GM19468 (cell line): ENCODE data around the gene CRIP1.

Experiments used
- ATAC-seq: cut with Tn5 transposase; IDR thresholded peaks from one replicate; pipeline ENCODE4 v1.9.1; 2021; ENCODE audit warnings: mild to moderate bottlenecking, moderate library complexity, moderate number of reproducible peaks; ENCODE audit not compliant: unreplicated experiment; ENCODE audit errors: extremely low read depth

The CRIP1 gene

GRCh38 chr14:105469456-105470349, 17.0 kb upstream of the CRIP1 start:
- no peak for ATAC-seq

DNA sequence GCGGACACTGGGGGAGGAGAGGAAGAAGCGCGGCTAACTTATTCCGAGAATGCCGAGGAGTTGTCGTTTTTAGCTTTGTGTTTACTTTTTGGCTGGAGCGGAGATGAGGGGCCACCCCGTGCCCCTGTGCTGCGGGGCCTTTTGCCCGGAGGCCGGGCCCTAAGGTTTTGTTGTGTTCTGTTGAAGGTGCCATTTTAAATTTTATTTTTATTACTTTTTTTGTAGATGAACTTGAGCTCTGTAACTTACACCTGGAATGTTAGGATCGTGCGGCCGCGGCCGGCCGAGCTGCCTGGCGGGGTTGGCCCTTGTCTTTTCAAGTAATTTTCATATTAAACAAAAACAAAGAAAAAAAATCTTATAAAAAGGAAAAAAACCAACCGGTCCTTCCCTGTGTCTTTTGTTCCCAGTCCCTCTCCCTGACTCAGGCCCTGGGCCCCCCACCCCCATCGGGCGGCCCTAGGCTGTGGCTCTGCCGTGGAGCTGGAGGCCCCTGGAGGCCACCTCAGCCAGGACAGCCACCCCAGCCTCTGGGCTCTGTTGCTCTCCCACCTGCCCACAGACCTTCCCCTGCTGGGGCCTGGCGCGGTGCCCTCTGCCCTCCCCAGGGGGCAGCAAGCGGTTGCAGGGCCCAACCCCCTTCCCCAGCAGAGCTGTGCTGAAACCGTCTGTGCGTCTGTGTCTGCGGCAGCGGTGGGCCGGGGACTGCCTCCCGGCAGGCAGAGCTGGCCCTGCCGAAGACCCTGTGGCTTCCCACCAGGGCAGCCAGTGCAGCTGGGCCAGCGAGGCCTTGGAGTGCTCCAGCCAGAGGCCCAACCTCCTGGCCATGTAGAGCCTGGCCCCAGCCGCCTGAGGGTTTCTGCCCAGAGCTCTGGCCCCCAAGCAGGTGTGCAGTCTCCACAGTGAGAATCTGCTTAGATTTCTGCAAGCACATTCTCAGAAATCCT, 16.1 kb upstream of the CRIP1 start:
- no peak for ATAC-seq

DNA sequence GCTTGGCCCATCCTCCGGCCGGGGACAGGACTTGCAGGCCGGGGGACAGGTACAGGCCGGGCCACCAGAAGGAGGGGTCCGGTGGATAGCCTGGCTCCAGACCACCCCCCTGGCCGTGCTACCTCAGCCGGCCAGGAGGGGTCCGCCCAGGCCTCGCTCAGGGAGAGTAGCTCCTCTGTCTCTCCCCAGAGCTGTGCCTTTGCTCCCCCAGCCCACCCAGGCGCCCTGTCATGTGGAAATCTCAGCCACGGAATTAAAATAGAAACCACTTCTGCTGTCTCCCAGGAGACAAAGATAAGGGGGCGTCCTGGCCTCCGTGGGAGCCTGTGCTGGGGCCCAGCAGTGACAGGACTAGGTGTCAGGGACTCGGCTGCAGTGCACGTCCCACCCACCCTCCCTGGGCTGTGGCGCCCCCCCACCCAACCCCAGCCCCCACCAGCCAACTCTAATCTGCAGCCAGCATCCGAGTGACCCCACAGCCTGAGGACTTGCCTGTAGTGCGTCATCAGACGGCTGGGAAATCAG, 15.3 kb upstream of the CRIP1 start:
- no peak for ATAC-seq

GRCh38 chr14:105471823-105472485, 14.7 kb upstream of the CRIP1 start:
- no peak for ATAC-seq

DNA sequence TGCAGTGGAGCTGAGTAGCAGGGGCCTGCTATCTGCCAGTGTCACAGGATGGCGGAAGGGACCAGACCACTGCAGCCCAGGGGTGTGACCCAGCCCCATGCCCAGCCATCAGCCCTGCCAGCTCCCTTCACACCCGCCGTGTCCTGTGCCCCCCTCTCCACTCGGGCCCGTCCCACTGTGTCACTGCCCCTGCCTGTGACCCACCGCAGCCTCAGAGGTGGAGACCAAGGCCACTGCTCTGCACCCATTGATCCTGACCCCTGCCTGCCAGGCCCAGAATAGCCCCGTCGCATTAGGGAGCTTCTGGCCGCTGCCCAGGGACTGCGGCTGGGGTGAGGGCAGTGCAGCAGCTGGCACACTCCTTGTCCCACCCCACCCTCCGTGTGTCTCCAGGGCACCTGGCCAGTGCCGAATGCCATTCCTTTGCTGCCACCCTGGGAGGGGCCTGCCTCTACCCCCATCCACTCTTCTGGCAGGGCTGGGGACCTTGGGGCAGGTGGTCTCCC, 14.1 kb upstream of the CRIP1 start:
- ATAC-seq = no peak

DNA sequence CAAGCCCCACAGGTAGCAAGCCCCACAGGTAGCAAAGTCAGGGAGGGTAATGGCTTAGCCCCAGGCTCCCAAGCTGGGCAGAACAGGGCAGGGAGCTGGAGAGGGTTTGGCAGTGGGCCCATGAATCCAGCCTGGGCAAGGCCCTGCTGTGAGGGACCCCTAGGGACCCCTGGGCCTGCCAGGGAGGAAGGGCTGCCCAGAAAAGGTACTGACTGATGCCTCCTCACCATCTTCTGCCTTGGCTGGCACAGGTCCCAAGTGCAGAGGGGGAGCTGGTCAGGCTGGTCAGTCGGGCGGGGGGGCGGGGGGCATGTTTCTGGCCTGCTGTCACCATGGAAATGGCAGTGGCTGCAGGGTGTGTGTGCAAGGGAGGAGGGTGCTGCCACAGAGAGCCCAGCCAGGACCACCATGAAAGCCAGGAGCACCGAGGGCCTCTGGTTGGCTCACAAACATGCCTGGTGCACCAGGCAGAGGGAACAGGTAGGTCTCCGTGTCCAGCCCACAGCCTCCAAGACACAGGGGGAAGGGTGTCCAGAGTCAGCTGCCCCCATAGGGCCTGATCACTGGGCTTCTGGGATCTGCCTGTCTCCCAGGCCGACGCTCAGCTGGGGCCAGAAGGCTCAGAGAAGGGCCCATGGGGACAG, 13.5 kb upstream of the CRIP1 start:
- ATAC-seq = no peak

DNA sequence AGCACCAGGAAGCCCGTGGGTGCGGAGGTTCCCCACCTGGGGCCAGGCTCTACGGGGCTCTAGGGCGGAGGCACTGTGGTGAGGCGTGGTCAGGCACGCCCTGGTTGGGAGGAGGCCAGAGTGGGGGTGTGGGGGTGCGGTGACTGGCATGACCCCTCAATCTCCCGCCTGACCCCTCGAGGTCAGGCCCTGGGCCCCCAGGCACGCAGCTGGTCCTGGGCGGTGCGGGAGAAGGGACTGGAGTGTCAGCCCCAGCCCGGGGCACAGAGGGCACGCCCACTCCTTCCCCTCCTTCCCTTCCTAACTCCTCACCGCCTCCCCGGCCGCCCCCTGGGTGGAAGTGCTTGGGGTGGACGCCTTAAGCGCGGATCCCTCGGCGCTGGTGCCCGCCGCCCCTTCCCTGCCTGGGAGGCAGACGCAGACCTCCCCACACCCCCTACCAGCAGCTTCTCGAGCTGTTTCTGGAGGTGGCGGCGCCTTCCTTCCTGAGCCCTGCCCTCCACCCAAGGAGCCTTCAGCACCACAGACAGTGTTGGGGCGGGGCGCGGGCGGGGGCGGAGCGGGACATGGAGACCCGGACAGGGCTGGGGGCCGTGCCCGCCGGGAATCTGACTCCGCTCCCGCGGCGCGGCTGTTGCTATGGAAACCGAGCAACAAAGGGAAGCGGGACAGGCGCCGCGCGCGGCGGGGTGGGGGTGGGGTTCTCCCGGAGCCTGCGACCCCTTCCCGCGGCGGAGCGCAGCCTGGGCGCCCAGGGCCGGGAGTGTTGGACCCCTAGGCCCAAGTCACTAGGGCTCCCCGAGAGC, 12.8 kb upstream of the CRIP1 start:
- ATAC-seq = no peak

- ATAC-seq = no peak
Measured at GRCh38 chr14:105474483-105475268, 12.0 kb upstream of the CRIP1 start, which contains the start of gene CRIP2. TSS of gene CRIP2 (plus strand) at chr14:105474821. CDS start at chr14:105474863, 42 bp downstream.

- no peak for ATAC-seq
Measured at GRCh38 chr14:105475269-105476096, 11.2 kb upstream of the CRIP1 start.

DNA sequence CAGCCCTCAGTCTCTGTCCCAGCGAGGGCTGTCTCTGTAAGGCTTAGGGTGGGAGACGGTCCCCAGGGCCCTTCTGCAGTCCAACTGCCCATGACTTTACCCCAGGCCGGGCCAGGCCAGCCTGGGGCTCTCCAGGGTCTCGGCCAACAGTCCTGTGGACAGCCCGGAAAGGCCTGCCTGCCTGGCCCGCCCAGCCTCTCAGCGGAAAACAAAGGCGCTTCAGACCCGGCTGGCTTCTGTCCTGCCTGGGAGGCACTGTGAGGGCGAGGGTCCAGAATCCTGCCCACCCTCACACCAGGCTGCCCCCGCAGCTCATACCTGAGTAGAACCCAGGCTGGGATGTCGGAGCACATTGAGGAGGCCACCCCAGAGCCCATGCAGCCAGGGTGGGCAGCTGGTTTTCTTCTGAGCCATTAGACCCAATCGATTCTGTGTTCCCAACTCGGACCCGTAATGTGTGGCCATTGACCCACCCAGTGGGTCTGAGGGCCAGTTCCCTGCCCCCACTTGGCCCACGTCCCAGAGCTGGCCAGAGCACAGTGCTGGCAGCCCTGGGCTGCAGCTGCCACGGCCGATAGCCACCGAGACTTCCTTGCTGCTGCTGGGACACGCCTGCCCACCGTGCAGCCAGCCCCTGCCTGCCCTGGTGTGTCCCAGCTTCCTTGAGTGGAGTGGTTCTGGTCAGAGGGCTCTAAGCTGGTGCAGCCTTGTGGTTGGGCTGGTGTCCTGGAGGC, 10.4 kb upstream of the CRIP1 start:
- ATAC-seq = no peak

- no peak for ATAC-seq
Measured at GRCh38 chr14:105476831-105477659, 9.6 kb upstream of the CRIP1 start.

DNA sequence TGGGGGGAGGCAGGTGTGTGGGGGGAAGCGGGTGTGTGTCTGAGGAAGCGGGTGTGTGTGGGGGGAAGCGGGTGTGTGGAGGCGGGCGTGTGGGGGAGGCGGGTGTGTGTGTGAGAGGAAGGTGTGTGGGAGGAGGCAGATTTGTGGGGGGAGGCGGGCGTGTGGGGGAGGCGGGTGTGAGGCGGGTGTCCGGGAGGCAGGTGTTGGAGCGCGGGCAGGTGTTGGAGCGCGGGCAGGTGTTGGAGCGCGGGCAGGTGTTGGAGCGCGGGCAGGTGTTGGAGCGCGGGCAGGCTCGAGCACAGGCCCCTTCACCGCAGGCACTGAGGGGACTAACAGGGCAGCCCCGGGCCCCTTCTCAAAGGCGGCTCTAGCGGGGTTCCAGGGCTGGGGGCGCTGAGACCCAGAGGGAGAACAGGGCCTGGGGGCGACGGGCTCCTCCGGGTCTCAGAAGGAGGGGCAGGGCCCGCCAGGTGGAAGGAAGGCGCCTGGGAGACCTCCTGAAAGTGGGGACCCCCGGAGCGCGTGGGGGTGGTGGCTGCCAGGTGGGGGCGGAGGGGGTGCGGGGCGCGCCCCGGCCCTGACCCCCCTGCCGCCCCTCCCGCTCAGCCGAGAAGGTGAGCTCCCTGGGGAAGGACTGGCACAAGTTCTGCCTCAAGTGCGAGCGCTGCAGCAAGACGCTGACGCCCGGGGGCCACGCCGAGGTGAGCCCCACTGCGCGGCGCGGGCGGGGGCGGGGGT, 8.9 kb upstream of the CRIP1 start:
- ATAC-seq = no peak

DNA sequence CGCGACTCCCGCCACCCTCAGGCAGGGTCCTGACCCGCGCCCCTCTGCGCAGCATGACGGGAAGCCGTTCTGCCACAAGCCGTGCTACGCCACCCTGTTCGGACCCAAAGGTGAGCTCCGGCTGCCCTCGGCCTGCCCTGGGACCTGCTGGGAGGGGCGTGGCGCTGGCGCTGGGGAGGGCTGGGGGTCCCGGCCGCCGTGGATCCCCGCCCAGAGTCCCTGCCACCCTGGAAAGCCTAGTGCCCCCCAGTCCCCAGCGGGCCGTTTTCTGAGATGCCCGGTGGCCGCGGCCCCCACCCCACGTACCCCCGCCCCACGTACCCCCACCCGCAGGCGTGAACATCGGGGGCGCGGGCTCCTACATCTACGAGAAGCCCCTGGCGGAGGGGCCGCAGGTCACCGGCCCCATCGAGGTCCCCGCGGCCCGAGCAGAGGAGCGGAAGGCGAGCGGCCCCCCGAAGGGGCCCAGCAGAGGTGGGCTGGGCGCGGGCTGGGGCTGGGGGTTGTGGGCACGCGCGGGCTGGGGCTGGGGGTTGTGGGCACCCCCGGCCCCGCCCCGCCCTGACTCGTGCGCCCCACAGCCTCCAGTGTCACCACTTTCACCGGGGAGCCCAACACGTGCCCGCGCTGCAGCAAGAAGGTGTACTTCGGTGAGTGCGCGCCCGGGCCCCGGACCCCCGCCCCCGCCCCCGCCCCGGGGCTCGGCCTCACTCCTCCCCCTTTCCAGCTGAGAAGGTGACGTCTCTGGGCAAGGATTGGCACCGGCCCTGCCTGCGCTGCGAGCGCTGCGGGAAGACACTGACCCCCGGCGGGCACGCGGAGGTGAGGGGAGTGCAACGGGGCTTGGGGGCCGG, 8.1 kb upstream of the CRIP1 start:
- ATAC-seq = no peak
